Measurements from ENCODE around the gene ST6GALNAC6.

GRCh38 chr9:127884427-127884911, 14.9 kb downstream of the ST6GALNAC6 start:
- TF ChIP-seq EZH2 (IDR thresholded peaks at IDR 0.05; ENCODE audit: borderline replicate concordance, insufficient read depth, low read depth, low read length, poor library complexity, severe bottlenecking), result no peak
- no peak for TF ChIP-seq CTCF (IDR thresholded peaks at IDR 0.05)

Measured in B cell (primary cell).